ENCODE results near the gene CTRL. TPM values are rescaled to one million over a fixed set of nuclear protein-coding genes. Genes with fewer than 3 reads are reported as not detected.

Gene CTRL
- polyA plus RNA-seq, 1 of the 3 experiments (the other 2 are of a cell fraction) = 1.9 TPM

DNA sequence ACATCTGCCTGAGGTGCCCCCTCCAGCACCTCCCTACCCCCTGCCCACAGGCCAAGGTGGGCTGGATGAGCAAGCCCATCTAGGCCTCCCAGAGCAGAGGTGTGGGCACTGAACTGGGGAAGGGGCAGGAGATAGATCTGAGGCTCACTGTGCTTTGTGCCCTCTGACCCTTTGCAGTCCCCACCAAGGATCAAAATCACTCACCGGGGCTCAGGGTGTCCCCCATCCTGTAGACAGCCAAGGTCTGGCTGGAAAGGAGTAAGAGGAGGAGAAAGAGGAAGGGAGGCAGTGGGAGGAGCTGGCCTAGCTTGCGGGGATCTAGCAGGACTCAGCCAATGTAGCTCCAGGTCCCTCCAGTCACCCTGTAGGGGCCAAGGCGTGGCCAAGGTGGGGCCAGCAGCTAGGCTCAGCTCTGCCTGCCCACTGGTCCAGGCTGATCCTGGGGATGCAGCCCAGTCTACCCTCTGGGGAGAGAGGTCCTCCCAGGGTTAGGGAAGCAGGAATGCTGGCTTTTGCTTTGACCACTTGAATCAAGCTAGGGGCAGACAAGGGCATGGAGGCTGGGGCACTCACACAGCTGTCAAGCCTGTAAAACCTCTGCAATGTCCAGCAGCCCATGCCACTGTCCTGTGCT lies 35.0 kb upstream of the CTRL start:
- Histone ChIP-seq H3K27ac (ENCODE audit: low read depth in 2 of 2, low read length in 1 of 2) (peak overlapping the region; percentile 7 to 67; a peak in 3 of 4 replicates), H3K4me2 (peak overlapping the region; percentile 96), H3K9me3 (no peaks in the 10 kb centered on the region), H4K20me1 (ENCODE audit: insufficient read depth) (peaks cover 49% of the 10 kb centered on the region), H3K27me3 (ENCODE audit: insufficient read depth) (no peaks in the 10 kb centered on the region), H3K79me2 (ENCODE audit: insufficient read depth) (peaks cover 67% of the 10 kb centered on the region), H3K9me2 (no peaks in the 10 kb centered on the region), H3K4me1 (ENCODE audit: control insufficient read depth in 1 of 2, insufficient read depth in 2 of 2, low read depth in 1 of 2, low read length in 1 of 2) (peaks cover 15 to 38% of the 10 kb centered on the region in 2 experiments; a peak in 3 of 4 replicates), H3K9ac (peak overlapping the region; percentile 96), H3F3A (replicated peaks; ENCODE audit: insufficient read depth) (peaks cover 4% of the 10 kb centered on the region), H3K36me3 (replicated peaks in 1 of 2; ENCODE audit: control insufficient read depth in 1 of 2, insufficient read depth in 2 of 2, low read length in 1 of 2) (peaks cover 22 to 24% of the 10 kb centered on the region in 2 experiments), H2AFZ (ENCODE audit: low read depth) (no peak overlapping the region), H3K4me3 (ENCODE audit: low read depth in 2 of 2, low read length in 1 of 2) (peak overlapping the region; percentile 73 to 79)
- no peak for TF ChIP-seq RFX5 (IDR thresholded peaks at IDR 0.05; ENCODE audit: low read length)
- TF ChIP-seq CTCF (IDR thresholded peaks at IDR 0.05) = no peak
- no peak for TF ChIP-seq RXRA (IDR thresholded peaks at IDR 0.05; ENCODE audit: borderline replicate concordance, low read depth)
- TF ChIP-seq MXI1 (IDR thresholded peaks at IDR 0.05; ENCODE audit: low read depth, low read length) = no peak
- TF ChIP-seq, protein P1, sequence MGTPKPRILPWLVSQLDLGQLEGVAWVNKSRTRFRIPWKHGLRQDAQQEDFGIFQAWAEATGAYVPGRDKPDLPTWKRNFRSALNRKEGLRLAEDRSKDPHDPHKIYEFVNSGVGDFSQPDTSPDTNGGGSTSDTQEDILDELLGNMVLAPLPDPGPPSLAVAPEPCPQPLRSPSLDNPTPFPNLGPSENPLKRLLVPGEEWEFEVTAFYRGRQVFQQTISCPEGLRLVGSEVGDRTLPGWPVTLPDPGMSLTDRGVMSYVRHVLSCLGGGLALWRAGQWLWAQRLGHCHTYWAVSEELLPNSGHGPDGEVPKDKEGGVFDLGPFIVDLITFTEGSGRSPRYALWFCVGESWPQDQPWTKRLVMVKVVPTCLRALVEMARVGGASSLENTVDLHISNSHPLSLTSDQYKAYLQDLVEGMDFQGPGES (IDR thresholded peaks at IDR 0.05; ENCODE audit: low read depth, low read length) = no peak
- TF ChIP-seq YY1 (IDR thresholded peaks at IDR 0.05; ENCODE audit: low read depth) = no peak
- no peak for TF ChIP-seq FOXM1 (IDR thresholded peaks at IDR 0.05; ENCODE audit: low read depth)
- 90% methylated on average over 1 of the region's 3 CpGs for WGBS (ENCODE audit: low lambda C conversion rate)
- POLR2A ChIA-PET = interaction anchor here (0.9 to 1.2 kb wide), 2 partner anchors 19 to 27 kb away, joined by 3 to 6 read pairs; no protein-coding TSS in a partner anchor
- no peak for DNase-seq
- CTCF ChIA-PET = interaction anchor here (0.8 kb wide), 1 partner anchor 74 kb away, joined by 4 read pairs; no protein-coding TSS in a partner anchor

GRCh38 chr16:67965668-67966548 lies 34.2 kb upstream of the CTRL start:
- H3F3A ChIP-seq (replicated peaks; ENCODE audit: insufficient read depth) = peaks cover 4% of the 10 kb centered on the region
- no peaks in the 10 kb centered on the region for H3K9me3 ChIP-seq
- WGBS (ENCODE audit: low lambda C conversion rate) = 95% methylated on average over 10 of the region's 11 CpGs
- H3K27me3 ChIP-seq (ENCODE audit: insufficient read depth) = no peaks in the 10 kb centered on the region
- H3K36me3 ChIP-seq (replicated peaks in 1 of 2; ENCODE audit: control insufficient read depth in 1 of 2, insufficient read depth in 2 of 2, low read length in 1 of 2) = peaks cover 29% of the 10 kb centered on the region in 2 experiments
- peaks cover 15 to 45% of the 10 kb centered on the region in 2 experiments; a peak in 3 of 4 replicates for H3K4me1 ChIP-seq (ENCODE audit: control insufficient read depth in 1 of 2, insufficient read depth in 2 of 2, low read depth in 1 of 2, low read length in 1 of 2)
- peak overlapping the region; percentile 73 to 79; a peak in 3 of 4 replicates for H3K4me3 ChIP-seq (ENCODE audit: low read depth in 2 of 2, low read length in 1 of 2)
- ChIA-PET CTCF (interaction anchor here (0.7 to 1.2 kb wide), 5 partner anchors 31 to 161 kb away, joined by 3 to 4 read pairs (median 3); no protein-coding TSS in a partner anchor), POLR2A (interaction anchor here (0.9 to 1.2 kb wide), 2 partner anchors 18 to 26 kb away, joined by 3 to 6 read pairs; no protein-coding TSS in a partner anchor)
- H3K9ac ChIP-seq = peak overlapping the region; percentile 96
- H3K4me2 ChIP-seq = peak overlapping the region; percentile 96
- no peak overlapping the region for H2AFZ ChIP-seq (ENCODE audit: low read depth)
- TF ChIP-seq FOSL2 (IDR thresholded peaks at IDR 0.05; ENCODE audit: borderline replicate concordance, low read depth) (no peak), NFIC (IDR thresholded peaks at IDR 0.05; ENCODE audit: borderline replicate concordance) (no peak), ELF1 (IDR thresholded peaks at IDR 0.05) (no peak), FOXJ3 (CRISPR knock-in tag; IDR thresholded peaks at IDR 0.05) (no peak), SMC3 (IDR thresholded peaks at IDR 0.05; ENCODE audit: low read depth, low read length) (no peak), FOXM1 (IDR thresholded peaks at IDR 0.05; ENCODE audit: low read depth) (no peak), RAD21 (IDR thresholded peaks at IDR 0.05; ENCODE audit: low read length) (no peak), TCF12 (IDR thresholded peaks at IDR 0.05) (no peak)
- H4K20me1 ChIP-seq (ENCODE audit: insufficient read depth) = peaks cover 55% of the 10 kb centered on the region
- DNase-seq = no peak
- peak overlapping the region; percentile 7 to 67; a peak in 3 of 4 replicates for H3K27ac ChIP-seq (ENCODE audit: low read depth in 2 of 2, low read length in 1 of 2)
- peaks cover 68% of the 10 kb centered on the region for H3K79me2 ChIP-seq (ENCODE audit: insufficient read depth)
- H3K9me2 ChIP-seq = no peaks in the 10 kb centered on the region

Measured in SK-N-SH (cell line).